Colonic mucosa (tissue), 4 donors: ENCODE results near the gene FGFR1OP2. TPM values are rescaled to one million over a fixed set of nuclear protein-coding genes. Genes with fewer than 3 reads are reported as not detected.

Experiments
- DNase-seq: peaks from one replicate; pipeline ENCODE4 v3.0.0-alpha.2; 2020
- H3K27ac ChIP-seq: fragments of 200-600 bp; one replicate; pipeline ENCODE4 v1.8.0; 2021
- H3K27me3 ChIP-seq: fragments of 200-600 bp; one replicate; pipeline ENCODE4 v1.8.0; 2021
- H3K36me3 ChIP-seq: fragments of 200-600 bp; one replicate; pipeline ENCODE4 v1.8.0; 2021
- H3K4me1 ChIP-seq: fragments of 200-600 bp; one replicate; pipeline ENCODE4 v1.8.0; 2021; ENCODE audit warnings: mild to moderate bottlenecking
- H3K4me3 ChIP-seq: fragments of 200-600 bp; one replicate; pipeline ENCODE4 v1.8.0; 2021
- H3K9ac ChIP-seq, 2 donors: one replicate each; pipeline ENCODE4 v1.7.0; 2013; ENCODE audit warnings: control low read depth in 2 of 2, low read depth in 2 of 2, low read length in 2 of 2
- H3K9me3 ChIP-seq: fragments of 200-600 bp; one replicate; pipeline ENCODE4 v1.8.0; 2021
- intact Hi-C: fragments of 100-400 bp; cut with DNase I; formaldehyde crosslinking; loops from one replicate; pipeline ENCODE4 v1.14.1; 2022
- total RNA-seq, 2 donors: library from RNA; stranded (reverse); fragmentation: NEBNext Ultra II Directional in 1 of 2; extraction: Animal tissue kit (Norgen Biotek cat#: 25700) in 1 of 2; gene quantifications; one replicate each; pipeline ENCODE4 v1.2.1, GENCODE V29; 2021
- TF ChIP-seq, protein P1 (sequence below): fragments of 200-600 bp; IDR thresholded peaks from one replicate; pipeline ENCODE4 v1.8.0; 2022; ENCODE audit warnings: antibody characterized with exemption, mild to moderate bottlenecking
- donor health status: healthy.
- donor health status: DM: no; HTN: no; CAD: no.
- donor health status: DM: no; HTN: no; CAD: no.

Gene FGFR1OP2
- total RNA-seq, 2 donors from 2014 or later, result 26.4 to 31.1 TPM

GRCh38 chr12:27014859-27015729 is 76.8 kb downstream of the FGFR1OP2 start:
- DNase-seq, result peak; percentile 37
- peaks cover 8% of the 10 kb centered on the region for H3K4me1 ChIP-seq
- intact Hi-C loops, result loop anchor here (5.0 to 10.0 kb wide), 2 partner anchors 73 to 160 kb away; no protein-coding TSS in a partner anchor

GRCh38 chr12:27015730-27016076 is 77.4 kb downstream of the FGFR1OP2 start:
- Histone ChIP-seq H3K36me3 (no peaks in the 10 kb centered on the region), H3K4me3 (no peak overlapping the region), H3K9ac (peak overlapping the region in 1 of 2 donors; percentile 95), H3K27ac (peak overlapping the region; percentile 90), H3K9me3 (no peaks in the 10 kb centered on the region), H3K27me3 (no peaks in the 10 kb centered on the region), H3K4me1 (peaks cover 8% of the 10 kb centered on the region)
- no peak for DNase-seq
- TF ChIP-seq, protein P1, sequence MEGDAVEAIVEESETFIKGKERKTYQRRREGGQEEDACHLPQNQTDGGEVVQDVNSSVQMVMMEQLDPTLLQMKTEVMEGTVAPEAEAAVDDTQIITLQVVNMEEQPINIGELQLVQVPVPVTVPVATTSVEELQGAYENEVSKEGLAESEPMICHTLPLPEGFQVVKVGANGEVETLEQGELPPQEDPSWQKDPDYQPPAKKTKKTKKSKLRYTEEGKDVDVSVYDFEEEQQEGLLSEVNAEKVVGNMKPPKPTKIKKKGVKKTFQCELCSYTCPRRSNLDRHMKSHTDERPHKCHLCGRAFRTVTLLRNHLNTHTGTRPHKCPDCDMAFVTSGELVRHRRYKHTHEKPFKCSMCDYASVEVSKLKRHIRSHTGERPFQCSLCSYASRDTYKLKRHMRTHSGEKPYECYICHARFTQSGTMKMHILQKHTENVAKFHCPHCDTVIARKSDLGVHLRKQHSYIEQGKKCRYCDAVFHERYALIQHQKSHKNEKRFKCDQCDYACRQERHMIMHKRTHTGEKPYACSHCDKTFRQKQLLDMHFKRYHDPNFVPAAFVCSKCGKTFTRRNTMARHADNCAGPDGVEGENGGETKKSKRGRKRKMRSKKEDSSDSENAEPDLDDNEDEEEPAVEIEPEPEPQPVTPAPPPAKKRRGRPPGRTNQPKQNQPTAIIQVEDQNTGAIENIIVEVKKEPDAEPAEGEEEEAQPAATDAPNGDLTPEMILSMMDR, result peak; percentile 35
- intact Hi-C loops, result loop anchor here (10.0 kb wide), 1 partner anchor 161 kb away; no protein-coding TSS in a partner anchor

More at GRCh38 chr12:27014859-27015729, 76.8 kb downstream of the FGFR1OP2 start:
- TF ChIP-seq, protein P1, result no peak
- Histone ChIP-seq H3K27ac (peak overlapping the region; percentile 90), H3K27me3 (no peaks in the 10 kb centered on the region), H3K4me3 (peak overlapping the region; percentile 80), H3K9me3 (no peaks in the 10 kb centered on the region), H3K9ac (peak overlapping the region; percentile 82 to 95), H3K36me3 (no peaks in the 10 kb centered on the region)

Other genes with a start within 250 kb of the FGFR1OP2 start
- gene ITPR2, start 105.3 kb upstream of the FGFR1OP2 start, total RNA-seq, result 10 to 100 TPM; 15.9 to 39.3 TPM
- 10 to 100 TPM; 15.8 to 17.9 TPM for gene INTS13, start 489 bp upstream of the FGFR1OP2 start, total RNA-seq
- 10 to 100 TPM; 50.0 to 59.1 TPM for gene TM7SF3, start 75.9 kb downstream of the FGFR1OP2 start, total RNA-seq
- gene MED21, start 84.1 kb downstream of the FGFR1OP2 start, total RNA-seq, result 10 to 100 TPM; 44.5 to 45.1 TPM
- not detected for gene C12orf71, start 144.1 kb downstream of the FGFR1OP2 start, total RNA-seq